LoVo (cell line): Measurements from ENCODE around the gene ESYT2.

ENCODE experiments used
- DNase-seq: peaks from one replicate; pipeline ENCODE4 v3.0.0-alpha.2; 2016; ENCODE audit warnings: low spot score

Gene ESYT2

DNA sequence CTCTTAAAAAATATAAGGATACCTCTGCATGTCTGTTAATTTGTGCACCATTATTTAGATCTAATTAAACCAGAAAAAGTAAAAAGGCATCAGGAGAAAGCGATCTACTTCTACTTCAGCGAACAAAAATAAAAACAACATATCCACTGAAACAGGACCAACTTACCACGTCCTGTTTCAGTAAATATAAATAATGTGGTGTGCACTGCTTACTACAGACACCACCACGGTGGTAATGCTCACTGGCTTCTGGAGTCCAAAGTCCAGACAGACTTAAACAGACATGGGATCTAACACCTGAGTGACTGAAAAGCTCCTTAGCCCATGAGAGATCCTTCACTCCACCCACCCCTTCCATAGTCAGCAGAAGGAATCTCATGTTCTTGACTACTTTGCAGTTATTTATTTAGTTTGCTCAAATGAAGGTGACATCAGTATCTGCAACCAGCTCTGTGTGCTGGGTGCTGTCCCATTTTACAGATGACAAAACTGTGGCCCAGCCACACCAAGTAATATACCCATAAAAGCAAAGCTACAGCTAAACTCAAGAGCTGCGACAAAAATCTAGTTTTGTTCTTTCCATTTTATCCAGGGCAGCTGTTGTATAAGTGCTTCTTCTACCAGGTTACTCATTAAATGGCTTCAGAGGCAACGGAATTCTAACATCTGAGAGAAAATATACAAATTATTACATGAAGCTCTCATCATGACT is 62.6 kb downstream of the ESYT2 start:
- DNase-seq: no peak

DNA sequence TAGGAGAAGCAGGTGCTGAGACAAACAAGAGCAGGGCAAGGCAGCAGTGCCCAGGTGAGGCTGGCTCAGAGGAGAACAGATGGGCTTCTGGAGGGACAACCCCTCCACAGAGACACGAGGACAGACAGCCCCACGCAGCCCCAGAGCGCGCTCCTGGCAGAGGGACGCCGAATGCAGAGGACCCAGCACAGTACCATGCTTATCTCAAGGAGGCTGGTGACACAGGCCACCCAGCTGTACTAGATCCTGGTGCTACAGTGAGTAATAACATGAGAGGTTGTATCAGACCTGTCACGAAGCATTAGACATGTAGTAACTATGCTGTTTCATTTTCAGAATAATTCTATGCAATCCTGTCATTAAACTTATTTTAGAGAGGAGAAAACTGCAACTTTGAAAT is 64.3 kb downstream of the ESYT2 start:
- DNase-seq: no peak

DNA sequence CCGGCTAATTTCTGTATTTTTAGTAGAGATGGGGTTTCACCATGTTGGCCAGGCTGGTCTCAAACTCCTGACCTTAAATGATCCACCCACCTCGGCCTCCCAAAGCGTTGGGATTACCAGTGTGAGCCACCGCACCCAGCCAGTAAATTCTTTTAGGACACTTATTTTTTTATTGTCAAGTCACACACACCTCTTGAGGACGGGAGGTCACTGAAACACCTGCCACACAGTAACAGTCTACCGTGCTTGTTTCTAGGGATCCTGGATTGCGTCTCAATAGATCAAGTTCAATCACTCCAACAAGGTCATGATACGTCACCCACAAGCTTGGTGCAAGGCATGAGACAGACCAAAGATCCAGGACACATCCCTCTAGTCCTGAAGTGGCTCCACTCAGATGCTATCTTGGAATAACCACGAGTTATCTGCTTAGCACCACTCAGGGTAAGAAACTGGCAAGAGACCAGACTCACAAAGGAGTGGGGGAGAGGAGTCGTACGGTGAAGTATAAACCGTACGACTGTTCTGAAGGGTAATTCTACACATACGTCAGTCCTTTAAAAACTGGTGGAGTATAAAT is 65.8 kb downstream of the ESYT2 start:
- no peak for DNase-seq

DNA sequence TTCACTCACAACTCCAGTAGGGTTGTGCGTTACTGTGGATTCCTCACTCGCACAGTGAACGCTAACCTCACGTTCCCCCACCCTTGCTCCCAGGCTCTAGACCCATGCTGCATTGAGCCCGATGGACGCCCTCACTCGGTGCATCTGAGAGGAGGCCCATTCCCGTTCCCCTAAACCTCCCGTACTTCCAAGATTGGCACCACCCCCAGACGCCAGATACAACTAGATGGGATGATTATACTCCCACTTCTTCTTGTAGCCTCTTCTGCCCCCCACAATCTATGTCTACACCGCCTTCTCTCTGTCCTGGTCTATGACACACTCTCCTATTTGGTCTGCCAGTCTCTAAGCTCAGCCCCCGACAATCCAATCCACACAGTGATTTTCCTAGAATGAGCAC is 67.4 kb downstream of the ESYT2 start:
- no peak for DNase-seq

DNA sequence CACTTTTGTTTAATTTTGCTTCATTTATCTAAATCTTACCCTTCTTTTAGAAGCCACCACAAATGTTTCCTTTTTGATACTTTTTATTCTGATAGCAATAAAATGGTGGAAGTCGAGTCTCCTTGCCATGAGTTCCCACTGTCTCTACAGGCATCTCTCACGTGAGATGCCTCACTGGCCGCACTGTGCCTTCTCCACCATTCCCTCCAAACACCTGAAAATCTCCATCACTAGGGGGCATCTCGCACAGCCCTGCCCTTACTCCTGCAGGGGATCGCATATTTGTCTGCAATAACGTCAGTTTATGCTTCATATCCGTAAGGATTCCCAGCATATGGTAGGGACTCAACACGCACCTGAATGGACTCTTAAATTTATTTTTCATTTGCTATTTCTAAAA is 68.4 kb downstream of the ESYT2 start:
- no peak for DNase-seq

DNA sequence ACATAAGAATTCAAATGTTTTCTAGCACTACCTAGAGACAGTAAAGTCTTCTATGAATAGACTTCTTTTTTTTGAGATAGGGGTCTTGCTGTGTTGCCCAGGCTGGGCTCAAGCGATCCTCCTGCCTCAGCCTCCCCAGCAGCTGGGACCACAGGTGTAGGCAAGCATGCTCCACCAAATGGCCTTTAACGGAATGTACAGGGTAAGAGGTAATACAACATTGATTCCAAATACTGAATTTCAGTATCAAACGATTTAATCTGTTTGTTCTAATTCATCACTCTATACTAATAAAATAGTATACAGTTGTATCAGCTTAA is 68.9 kb downstream of the ESYT2 start:
- no peak for DNase-seq

DNA sequence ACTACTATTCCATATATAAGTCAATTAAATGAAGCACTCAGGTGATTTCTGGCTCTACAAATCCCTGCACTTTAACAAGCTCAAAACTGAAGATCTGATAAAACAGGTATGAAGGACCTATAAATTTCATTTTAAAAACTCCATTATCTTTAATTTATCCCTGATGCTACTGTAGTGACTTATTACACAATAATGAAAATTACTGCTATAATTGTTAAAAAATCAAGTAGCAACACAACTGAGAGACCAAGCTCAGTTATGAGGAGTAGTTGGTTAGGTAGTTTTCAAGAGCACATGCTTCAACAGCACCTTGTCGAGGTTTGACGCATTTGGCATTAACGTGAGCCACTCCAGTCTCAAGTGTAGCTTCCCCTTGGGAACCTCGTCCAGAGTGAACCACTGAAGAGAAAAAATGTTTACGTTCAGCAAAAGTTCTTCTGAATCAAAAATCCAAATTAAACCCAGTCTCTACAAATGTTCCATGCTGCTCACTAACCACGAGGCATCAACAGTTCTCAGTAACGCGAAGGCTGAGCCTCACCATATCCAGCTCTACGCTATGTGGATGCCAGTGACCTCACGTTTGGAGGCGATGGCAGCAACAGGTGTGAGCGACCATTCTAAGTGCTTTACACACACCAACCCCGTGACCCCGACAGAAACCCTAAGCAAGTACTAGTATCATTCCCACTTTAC is 69.4 kb downstream of the ESYT2 start:
- DNase-seq: no peak

DNA sequence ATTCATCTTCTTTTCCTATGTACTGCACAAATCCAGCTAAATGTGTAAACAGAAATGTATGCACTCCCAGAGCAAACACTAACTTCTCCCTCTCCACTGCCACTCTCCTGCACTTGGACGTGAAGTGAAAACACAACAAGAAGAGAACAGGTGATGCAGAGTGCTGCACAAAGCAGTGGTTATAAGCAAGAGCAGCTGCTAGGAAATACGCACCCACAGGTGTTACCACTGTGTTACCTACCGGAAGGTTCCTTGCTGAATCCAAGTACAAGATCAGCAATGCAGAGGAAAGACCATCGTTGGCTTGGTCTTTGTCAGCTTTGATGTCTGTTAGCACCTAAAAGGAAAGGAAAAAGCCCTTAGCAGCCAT is 70.1 kb downstream of the ESYT2 start:
- no peak for DNase-seq

DNA sequence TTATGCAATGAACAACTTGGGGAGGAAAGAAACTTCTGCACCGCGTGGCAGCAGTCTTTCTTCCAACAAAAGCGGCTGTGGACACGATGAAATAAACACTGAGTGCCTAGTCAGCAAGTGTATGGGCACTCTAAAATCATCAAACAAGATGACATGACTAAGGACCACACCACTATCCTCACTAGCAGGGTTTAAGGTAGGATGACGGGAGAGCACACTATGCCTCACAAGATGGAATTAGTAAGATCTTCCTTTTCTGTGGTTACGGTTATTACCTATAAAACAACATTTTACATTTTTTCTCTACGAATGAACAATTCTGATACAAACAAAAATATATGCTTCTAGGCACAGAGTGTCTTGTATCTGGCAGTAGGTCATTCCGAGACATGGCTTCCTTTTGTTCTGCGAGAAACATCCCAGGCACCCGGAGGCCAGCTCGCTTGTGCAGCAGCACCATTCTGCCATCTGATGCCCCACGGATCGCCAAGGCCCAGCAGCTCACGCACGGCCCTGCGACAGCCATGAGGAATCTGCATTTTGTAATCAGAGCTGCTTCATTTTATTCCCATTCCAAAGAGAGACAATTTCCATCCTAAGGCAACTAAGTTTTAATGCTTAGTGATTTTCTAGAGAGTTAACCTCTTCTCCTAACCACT is 70.6 kb downstream of the ESYT2 start:
- DNase-seq: no peak

DNA sequence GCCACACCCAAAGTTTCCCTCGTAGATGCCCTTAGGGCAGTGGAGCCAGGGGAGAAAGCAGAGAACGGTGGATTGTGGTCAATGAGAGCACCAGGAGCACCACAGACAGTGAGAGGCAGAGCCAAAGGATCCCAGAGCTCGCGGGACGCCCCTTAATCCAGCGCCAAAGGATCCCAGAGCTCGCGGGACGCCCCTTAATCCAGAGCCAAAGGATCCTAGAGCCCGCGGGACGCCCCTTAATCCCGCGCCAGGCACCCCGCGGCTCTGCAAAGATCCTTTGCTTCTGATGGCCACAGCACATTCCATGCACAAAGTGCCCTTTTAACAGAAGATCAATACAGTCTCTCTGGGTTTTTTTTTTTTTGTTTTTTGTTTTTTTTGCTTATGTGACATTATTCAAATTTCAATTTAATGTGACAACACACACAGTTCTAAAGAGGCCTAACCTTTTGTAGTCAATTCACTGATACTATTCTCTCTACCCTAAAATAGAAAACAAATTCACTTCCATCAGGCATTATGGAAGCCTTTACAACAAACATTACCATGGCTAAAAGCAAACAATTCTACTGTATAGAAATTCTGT is 71.8 kb downstream of the ESYT2 start:
- no peak for DNase-seq

DNA sequence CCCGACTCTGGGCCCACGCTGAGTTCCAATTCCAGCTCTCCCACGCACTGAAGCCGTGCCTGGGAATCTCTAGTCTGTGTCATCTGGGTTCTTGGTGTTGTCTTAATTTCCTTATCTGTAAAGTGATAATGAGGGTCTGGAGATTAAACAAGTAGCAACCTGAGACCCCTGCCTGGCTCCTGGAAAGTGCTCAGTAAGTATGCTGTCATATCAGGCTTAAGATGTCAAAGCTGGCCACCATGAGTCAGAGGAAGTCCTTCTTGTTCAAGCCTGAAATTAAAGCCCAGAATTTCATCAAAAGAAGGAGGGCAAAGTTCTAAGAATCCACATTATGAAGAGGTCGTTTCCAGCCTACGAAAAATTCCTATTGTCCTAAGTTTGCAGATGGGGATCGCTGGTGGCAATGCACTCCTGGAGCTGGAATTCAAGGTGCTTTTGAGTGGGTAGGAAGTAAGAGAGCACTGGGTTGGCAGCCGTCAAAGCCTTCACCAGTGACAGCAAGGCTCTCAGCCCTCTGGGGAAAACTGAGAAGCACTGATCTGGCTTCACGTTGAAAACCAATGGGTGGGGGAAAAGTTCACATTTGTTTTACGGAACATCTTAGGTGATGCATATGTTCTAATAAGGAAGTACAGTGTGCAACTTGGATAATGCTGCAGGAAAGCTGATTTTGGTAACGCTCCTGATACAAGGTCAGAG is 74.4 kb downstream of the ESYT2 start:
- DNase-seq: no peak

DNA sequence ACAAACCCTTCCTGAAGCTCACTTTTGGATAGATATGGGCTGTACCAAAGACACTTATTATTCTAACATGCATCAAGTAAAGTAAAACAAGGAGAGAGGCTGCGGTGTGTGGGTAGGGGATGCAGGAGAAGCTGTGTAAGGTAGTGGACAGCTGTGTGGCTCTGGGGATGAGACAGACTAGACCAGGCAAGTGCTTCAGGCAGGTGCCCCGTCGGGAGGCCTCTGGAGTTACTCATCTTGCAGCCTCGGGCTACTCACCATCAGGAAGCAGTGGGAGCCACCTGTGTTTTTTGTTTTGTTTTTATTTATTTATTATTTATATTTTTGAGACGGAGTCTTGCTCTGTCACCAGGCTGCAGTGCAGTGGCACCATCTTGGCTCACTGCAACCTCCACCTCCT is 75.4 kb downstream of the ESYT2 start:
- no peak for DNase-seq

DNA sequence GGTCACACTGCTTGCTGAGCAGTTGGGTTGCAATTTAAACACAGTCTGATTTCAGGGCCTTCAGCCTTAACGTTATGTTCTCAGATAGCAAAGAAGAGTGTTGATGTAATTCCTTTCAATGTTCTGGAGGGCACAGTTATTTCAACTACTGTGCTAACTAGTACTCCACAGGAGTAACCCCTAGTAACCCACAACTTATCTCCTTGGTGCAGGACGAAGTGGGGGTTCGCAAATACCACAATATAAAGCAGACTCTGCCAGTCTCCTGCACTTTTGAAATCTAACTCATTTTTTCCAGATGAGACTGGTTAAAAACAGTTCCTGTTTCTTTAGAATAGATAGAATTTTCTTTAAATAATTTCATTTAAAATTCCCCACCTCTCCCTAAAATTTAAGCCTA is 77.6 kb downstream of the ESYT2 start:
- DNase-seq: no peak

DNA sequence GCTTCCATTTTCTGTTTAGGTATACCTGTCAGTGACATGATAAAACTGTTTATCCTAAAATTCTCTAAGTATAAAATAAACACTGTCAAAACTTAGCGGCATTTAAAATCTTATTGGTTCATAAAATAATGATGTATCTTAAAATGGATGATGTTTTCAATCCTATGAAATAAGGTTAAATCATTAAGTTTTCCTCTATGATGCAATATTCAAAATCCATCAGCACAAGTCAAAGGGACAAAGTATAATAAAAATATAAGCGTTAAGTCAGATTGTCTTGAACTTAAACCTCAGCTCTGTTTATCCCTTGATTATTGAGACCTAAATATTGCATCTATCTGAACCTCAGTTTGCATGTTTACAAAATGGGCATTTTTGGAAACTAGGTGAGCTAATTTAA is 78.1 kb downstream of the ESYT2 start:
- no peak for DNase-seq

DNA sequence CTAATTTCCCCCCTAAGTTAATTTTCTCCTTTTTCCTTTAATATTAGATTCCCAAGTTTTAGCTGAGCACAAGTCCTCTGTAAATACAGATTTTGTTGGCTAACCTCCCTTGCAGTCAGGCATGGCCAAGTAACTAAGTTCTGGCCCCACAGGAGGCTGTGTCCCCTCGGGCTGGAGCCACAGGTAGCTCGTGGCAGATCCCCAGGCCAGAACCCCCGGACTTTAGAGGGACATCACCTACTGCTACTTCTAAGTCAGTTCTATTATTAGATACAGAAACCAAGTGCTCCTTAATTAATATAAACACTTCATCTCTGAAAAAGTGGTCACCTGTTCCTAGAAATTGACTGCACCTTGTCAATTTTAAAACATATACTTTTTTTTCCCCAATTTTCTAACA is 78.6 kb downstream of the ESYT2 start:
- DNase-seq: no peak

DNA sequence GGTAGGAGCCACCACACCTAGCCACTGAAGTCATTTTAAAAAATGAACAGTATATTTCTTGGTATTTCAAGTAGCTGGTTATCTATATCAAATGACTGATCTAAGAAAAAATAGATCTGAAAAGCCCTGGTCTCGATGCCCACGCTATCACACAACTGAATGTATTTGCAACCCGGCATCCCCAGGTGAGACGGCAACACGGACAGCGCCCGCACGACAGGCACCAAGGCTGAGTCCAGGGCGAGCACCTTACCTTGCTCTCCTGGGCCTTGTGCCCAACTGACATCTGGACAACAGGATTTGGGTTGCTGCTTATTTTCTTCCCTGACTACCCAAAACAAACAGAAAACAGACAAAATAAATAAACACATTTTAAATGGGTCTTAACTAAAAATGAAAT is 79.9 kb downstream of the ESYT2 start:
- DNase-seq: no peak

DNA sequence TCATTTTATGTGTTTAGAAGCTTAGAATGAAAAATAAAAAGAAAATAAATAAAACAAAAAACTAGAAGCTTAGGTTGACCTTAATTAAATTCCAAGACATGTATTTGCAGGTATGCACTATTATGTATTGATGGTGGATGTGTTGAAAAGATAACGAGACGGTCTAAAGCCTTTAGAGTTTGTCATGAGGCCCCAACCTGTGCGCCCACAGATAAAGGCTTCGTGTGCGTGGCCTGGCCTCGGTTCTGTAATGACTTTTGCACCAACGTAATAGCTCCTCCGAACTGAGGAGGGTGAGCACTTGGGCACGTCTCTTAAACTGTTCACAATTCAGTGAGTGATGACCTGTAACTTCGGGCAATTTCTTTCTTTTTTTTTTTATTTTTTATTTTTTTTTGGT is 81.0 kb downstream of the ESYT2 start:
- no peak for DNase-seq

DNA sequence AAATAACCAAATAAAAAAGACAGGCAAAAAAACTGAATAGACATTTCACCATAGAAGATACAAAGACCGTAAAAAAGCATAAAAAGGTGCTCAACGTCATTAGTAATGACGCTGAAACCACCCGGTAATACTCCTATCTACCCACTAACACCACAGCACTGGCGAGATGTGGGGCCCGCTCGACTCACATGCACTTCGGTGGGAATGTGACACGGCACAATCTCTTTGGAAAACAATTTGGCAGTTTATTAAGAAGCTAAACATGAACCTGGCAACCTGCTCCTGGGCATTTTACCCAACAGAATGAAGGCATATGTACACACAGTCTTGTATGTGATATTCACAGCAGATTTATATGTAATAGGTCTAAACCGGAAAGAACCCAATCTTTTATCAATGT is 81.9 kb downstream of the ESYT2 start:
- DNase-seq: no peak

DNA sequence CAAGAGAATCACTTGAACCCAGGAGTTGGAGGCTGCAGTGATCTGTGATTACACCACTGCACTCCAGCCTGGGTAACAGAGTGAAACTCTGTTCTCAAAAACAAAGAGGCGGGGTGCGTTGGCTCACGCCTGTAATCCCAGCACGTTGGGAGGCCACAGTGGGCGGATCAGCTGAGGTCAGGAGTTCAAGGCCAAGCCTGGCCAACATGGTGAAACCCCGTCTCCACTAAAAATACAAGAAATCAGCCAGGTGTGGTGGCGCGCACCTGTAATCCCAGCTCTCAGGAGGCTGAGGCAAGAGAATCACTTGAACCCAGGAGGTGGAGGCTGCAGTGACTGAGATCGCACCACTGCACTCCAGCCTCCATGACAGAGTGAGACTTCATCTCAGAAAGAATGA is 82.4 kb downstream of the ESYT2 start:
- DNase-seq: no peak

DNA sequence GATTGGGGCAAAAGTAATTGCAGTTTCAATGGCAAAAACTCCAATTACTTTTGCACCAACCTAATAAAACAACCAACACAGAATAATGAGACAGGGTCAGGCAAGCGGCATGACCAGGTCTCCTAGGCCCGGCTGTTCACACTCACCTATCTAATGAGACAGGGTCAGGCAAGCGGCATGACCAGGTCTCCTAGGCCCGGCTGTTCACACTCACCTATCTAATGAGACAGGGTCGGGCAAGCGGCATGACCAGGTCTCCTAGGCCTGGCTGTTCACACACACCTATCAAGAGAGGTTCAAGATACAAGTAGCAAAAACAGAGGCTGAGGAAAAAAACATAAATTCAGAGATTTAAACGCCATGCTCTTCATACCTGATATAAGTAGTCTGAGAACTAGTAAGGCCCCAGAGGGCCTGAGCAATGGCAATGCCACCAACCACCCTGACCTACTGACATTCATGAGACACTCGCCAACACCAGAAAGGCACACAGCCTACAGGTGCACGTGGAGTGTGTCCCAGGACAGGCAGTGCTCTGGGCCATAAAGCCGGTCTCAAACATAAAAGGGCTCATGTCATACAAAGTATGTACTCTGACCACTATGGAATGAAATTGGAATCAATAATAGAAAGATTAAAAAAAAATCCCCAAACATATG is 84.1 kb downstream of the ESYT2 start:
- DNase-seq: no peak

DNA sequence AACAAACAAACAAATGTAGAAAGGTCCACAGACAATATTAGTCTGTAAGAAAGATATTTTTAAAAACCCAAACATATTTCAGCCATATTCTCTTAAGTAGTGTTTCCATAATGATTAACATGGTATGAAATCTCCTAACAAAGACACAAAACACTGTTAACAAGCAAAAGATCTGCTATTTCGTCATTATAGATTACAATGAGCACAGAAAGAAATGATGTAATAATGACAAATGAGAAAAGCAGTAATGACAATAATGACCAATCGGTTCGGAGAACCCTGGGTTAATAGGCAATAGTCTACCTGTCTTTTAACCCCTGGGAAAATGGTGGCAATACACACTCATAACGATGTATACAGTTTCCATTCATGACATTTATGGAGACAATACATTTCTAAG is 85.2 kb downstream of the ESYT2 start:
- DNase-seq: no peak

DNA sequence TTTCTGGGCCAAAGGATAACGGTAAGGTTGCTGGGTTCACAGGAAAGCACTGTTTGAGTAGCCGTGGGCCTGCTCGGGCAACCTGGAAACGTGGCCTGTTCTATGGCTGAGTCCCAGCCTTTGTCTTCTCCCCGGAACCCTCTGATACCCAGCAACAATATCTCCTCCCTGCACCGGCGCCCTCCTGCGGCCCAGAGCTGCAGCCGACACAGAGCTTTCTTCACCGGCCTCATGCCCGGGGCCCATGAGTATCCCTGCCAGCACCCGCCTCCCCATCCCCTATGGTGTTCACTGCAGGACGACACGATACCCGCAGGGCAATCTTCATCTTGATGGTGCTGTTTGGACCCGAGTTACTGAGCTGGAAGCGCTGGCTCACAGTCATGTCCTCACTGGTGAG is 86.1 kb downstream of the ESYT2 start:
- no peak for DNase-seq
